NCI-H1417 (cell line): ENCODE data around the gene FUT7.
"Not testable (repeated sequence)": the region's sequence is repeated elsewhere in the genome, so short reads cannot be mapped to it uniquely, and the experiment has no call there.

ENCODE experiments used
- DNase-seq, 3 experiments: peaks; one replicate each; lab custom pipeline; 2025; lab: John Stamatoyannopoulos, UW

The FUT7 gene

DNA sequence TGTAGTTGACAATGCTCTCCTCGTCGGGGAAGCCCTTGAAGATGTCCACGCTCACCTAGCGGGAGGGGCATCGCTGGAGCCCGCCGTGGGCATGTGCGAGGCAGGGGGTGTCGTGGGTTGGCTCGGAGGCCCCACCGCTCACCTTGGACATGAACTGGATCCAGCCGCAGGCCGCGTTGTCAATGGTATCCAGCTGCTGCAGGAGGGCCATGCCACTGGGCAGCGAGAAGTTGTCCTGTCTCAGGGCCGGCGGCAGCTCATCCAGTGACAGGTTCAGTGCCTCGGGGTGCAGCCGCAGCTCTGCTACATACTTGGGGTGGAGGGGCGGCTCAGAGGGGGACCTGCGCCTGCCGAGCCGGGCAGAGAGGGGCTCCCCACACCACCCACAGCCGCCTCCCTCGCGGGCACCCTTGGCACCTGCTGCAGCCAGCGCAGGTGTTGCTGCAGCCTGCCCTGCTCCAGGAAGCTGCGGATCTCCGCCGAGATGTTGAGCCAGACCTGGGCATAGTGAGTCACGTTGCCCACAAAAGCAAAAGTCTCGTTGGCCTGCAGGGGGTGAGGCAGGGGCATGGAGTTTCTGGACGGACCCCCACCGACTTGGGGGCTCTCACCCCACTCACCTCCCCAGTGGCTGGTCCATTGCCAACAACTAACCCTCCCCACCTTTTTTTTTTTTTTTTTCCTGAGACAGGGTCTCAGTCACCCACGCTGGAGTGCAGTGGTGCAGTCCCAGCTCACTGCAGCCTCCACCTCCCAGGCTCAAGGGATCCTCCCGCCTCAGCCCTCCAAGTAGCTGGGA, 12.9 kb downstream of the FUT7 start:
- no peak for DNase-seq

DNA sequence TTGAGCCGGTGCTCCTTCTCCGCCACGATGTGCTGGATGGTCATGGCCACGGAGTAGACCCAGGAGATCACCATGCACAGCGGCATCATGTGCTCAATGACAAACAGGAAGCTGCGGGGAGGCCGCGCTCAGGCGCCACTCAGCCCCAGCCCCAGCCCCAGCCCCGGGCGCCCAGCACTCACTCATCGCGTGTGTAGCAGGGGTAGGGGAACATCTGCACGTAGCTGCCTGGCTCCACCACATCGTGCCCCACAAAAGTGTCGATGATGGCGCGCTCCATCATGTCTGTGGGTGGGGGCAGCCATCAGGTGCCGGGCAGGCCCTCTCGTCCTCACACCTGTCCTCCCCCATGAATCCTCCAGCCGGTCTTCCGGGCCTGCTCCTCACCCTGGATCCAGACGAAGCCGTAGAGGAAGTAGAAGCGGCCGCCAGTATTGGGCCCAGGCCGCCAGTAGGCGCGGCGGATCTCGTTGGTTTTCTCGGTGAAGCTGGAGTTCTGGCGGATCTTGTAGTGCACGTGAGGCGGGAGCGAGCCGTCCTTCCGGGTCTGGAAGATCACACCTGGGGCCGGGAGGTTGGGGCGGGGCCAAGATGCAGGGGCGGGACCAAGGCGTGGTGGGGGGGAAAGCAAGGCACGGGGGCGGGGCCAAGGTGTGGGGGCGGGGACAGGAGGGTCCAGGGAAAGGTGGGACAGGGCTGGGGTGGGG, 13.9 kb downstream of the FUT7 start:
- no peak for DNase-seq

DNA sequence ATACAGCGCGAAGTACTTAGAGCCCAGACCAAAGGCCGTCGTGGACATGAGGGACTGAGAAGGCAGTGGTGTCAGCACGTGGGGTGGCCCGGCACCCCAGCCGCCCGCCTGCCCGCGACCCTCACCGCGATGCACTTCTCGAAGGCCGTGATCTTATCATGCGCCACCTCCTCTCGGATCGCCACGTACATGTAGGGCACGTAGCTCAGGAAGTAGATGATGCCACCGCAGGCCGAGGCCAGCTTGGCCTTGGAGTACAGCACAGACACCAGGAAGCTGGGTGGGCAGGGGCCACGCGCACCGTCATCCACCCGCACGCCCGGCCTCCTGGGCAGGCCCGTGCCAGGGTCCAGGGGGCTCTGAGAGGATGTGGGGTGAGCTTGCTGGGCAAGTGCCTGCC, 14.8 kb downstream of the FUT7 start:
- no peak for DNase-seq

DNA sequence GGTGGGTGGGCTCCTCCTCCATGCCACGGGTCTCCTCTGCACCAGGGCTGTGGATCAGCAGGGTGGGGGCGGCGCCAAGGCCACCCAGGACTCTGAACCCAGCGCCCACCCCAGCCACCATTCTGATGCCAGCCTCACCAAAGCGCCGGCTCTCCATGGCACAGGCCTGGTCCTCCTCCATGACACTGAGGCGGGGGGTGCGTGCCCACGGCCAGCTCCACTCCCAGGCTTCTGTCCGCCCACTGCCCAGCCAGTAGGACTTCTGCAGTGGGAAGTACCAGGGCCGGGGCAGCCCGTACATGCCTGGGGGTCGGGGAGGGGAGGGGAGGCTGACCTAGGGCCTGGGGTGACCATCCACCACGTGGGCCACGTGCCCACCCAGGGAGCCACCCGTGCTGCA, 15.5 kb downstream of the FUT7 start:
- no peak for DNase-seq

DNA sequence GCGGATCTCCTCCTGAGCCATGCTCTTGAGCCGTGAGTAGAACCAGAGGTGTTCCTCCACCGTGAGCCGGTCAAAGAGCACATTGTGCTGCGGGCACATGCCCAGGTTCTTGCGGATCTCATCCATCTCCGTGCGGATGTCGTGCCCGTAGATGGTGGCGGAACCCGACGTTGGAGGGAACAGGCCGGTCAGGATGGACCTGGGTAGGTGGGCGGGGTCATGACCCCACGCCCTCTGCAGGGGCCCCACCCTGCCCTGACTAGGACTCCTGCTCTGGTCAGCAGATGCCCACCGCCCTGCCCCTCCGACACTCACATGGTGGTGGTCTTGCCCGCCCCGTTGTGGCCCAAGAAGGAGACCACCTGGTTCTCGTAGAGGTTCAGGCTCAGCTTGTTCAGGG, 15.9 kb downstream of the FUT7 start:
- no peak for DNase-seq

DNA sequence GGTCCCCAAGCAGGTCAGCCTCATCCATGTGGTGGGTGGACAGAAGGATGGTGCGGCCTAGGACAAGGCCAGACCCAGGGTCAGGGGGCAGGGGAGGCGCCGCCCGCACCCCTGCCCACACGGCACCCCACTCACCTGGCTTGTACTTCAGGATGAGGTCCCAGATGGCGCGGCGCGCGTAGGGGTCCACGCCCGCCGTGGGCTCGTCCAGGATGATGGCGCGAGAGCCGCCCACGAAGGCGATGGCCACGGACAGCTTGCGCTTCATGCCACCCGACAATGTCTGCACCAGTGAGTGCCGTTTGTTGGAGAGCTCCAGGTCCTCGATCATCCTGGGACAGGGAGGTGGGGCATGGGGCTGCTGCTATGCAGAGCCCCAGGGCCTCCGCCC, 16.4 kb downstream of the FUT7 start:
- DNase-seq = no peak

DNA sequence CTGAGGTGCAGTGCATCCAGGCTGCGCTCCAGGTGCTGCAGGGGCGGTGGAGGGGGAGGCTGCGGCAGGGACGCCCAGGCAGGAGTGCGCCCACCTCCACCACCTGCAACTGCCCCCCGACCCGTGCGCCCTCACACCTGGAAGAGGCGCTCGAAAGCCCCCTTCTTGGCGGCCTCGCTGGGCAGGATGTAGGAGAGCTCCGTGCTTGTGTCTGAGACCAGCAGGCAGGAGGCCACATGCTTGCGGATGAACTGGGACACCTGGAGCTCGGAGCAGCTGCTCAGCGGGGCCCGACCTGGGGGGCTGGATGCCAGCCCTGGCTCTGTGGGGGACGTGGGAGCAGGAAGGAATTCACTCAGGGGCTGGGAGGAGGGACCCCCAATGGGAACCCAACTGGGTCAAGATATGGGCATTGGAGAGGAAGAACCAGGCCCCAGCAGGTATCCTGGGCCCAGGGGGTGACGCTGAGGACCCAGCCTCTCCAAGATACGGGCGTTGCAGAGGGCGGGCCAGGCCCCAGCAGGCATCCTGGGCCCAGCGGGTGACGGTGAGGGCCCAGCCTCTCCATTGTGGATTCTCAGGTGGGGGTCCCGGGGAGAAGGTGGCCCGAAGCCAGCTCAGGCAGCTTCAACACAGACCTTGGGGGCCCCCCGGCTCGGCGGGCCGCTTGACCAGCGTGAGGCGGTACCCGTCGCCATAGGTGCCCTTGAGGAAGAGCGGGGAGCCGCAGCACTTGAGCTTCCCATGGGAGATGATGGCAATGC, 16.9 kb downstream of the FUT7 start:
- DNase-seq = no peak

DNA sequence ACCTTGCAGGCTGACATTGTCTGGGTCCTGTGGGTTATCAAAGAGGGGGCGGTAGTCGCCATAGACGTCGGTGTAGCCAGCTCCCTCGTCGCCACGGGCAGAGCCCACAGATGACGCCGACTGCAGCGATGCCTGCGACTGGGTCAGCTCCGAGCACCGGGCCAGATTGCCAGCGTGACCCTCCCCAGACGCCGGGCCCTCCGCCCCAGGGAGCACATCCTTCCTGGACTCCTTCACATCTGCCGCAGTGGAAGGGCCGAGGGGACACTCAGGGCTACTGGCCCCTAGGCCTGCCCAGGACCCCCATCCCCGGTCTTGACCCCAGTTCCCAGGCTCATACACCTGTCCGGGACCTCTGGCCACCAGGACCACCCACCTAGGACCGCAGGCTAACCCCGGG, 17.7 kb downstream of the FUT7 start:
- no peak for DNase-seq

DNA sequence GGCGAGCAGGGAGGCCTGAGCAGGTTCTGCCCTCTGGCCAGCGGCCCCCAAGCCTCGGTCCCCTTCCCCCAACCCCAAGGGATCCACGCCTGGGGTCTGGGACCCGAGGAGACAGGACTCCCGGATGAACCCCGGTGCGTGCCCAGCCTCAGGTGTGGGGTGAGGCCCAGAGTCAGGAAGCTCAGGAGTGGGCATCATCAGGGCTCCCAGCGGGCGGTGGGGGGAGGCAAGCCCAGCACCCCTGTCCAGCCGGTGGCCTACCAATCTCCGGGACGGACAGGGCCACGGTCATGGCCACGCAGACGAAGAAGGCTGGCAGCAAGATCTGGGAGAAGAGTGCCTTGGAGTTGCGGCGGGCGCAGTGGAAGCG, 18.3 kb downstream of the FUT7 start:
- no peak for DNase-seq

DNA sequence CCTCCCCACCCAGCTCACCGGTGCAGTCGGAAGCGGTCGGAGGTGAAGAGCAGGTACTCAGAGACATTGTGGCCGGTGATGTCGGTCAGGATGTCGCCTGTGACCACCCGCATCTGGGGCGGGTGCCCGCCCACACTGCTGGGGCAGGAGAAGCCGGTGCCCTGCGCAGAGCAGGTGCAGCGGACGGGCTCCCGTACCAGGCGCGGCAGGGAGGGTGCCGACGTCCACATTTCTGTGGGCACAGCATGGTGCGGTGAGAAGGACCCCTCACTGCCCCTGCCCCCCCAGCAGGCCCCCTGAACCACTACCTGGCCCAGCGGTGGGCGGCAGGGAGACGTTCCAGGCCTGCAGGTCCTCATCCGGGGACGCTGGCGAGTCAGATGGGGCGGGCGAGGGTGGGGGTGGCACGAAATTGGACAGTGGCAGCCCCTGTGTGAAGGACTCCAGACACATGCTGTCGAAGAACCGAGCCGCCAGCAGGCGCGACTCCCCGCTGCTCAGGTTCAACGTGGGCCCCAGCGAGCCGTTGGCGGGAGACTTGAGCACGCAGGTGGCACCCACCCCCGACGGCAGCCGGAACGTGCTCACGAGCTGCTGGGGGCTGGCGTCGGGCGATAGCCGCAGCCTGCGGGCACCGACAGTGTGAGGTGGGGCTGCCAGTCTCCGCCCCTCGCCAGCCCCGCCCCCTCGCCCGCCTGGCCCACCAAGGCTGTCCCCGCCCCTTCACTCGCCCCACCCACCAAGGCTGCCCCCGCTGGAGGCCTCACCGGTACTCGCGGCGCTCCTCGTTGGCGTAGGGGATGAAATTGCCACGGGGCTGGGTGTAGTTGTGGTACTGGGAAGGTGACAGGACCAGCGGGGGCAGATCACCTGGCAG, 19.0 kb downstream of the FUT7 start:
- DNase-seq = no peak

DNA sequence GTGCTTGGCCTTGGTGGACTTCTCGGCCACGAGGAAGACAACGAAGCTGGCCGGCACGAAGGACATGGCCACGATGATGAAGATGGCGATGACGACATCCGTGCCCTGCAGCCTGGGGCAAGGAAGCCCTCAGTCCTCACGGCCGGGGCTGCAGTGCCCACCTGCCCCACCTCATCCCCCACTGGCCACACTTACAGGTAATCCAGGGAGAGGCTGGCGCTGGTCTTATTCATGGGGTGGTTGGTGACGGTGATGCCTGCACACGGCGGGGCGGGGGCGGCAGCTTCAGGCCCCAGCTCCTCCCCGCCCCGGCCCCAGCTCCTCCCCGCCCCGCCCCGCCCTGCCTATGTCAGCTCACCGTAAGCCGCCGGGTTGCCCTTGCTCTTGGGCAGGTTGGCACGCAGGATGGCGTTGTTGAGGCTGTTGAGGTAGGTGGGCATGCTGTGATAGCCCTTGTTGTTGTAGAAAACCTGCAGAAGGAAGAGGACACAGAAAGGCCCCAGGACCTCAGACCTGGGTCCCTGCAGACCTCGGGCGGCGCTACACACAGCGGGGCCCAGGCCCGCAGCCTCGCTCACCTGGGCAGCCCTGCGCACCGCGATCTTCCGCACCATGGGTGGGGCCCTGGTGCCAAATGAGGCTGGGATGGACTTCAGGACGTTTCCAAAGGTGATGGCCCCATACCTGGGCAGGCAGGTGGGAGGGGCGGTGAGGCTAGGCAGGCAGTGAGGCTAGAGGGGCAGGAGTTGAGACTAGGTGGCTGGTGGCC, 19.8 kb downstream of the FUT7 start:
- no peak for DNase-seq

DNA sequence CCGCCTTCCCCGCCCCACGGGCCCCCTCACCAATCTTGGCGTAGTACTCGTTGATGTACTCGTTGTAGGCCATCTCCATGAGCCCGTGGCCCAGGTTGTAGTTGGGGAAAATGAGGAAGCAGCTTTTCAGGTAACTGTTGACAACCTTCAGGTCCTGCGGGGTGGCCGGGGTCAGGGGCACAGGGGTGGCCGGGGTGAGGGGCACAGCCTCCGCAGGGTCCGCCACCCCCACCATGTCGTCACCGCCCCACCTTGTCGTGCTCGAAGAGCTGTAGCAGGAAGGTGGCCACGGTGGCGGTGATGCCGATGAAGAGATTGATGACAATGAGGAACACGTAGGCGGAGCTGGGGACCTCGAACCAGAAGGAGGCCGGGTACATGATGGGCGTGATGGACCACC, 20.7 kb downstream of the FUT7 start:
- DNase-seq = no peak

DNA sequence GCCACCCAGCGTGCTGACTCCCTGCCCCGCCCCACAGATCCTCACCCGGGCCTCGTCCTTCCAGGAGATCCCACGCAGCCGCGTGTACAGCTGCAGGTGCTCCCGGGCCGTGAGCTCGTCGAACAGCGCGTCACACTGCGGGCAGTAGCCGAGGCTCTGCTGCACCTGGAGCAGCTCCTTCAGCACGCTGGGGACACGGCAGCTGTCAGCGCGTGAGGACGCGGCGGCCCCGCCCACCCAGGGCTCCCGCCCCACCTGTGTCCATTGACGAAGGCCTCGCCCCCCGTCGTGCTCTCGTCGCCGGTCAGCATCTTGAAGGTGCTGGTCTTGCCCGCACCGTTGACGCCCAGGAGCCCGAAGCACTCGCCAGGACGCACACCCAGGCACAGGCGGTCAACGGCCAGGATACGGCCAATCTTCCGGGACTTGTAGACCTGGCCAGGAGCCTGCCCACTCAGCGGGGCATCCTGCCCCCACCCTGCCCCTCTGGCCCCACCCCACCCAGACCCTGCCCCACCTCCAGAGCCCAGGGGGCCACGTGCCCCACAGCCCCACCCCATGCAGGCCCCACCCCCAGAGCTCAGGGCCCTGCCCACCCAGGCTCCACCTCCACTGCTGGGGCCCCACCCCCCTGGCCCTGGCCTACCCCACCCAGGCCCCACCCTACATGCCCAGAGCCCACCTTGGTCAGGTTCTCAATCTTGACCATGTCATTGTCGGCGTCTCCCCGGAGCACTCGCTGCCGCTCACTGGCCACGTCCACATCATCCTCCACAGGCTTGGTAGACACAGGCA, 21.8 kb downstream of the FUT7 start:
- peak; percentile 40 to 88 (median 76) for DNase-seq

DNA sequence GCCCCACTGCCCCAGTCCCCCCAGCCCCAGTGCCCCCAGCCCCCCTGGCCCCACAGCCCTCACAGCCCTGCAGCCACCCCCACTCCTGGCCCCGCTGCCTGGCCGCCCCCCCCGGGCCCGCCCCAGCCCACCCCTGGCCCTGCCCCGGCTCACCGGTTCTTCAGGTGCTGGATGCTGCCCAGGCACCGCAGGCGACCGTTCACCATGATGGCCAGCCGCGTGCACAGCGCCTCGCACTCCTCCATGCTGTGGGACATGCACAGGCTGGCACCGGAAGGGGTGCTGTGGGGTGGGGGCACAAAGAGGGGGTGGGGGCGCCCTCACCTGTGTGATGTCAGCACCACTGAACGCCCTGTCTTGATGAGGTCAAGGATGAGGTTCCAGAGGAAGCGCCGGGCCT, 22.7 kb downstream of the FUT7 start:
- DNase-seq = no peak

DNA sequence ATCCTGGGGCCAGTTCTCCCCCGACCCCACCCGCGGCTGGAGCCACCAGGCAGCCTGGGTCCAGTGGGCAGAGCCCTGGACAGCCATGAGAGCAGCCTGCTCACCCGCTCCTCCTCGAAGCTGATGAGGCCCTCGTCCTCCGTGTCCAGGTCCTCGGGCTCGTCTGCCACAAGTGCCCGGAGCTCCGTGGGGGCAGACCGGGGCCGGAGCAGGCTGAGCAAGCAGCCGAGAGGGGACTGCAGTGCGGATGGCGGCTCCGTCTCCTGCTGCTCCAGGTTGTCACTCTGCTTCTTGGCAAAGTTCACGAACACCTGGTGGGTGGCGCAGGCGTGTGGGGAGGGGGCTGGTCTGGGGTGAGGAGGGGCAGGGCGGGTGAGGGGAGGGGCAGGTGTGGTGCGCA, 23.6 kb downstream of the FUT7 start:
- no peak for DNase-seq

DNA sequence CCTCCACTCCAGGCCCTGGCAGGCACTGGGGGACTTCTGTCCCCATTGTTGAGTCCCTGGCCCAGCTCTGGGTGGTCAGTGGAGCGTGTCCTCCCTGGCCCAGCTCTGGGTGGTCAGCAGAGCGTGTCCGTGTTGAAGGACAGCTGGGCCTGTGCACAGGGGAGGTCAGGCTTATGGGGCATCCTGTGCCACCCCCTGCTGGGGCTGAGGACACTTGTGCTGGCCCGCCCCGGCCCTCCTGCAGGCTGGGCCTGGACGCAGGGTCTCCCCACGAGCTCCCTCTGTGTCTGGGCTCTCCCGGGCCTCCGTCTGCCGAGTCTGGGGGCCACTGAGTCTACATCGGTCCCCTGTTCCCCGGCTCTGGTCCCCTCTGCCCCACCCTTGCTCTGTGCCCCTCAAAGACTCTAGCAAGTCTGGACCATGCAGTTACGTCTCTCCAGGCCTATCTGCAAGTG, 24.0 kb downstream of the FUT7 start:
- DNase-seq = no peak

DNA sequence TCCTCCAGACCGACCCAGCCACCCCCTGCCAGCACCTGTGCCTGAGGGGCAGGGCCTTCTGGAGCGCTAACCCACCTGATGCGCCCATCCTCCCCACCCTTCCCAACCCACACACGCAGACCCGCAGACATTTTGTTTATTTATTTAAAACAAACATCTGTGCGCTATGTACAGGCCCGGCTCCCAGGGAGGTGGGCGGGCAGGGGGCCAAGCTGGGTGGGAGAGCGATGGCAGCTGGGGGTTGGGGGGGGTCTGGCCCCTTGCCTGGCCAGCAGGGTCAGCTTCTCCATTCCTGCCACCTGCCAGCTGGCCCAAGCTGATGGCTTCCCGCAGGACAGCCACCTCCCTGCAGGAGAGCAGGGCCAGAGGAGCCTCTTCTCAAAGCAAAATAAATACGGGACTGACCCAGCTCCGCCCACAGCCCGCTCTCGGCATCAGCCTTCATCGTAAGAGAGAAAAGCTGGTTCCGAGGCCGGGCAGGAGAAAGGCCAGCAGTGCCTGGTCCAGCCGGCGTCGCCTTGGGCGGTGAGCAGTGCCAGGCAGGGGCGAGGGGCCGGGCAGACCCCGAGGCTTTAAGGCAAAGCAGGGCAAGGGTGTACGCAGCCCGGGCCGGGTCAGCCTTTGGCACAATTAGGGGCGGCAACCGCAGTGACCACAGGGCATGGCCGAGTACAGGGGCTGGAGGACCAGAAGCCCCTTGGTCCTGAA, 24.6 kb downstream of the FUT7 start:
- peak in 2 of 3 experiments; percentile 37 to 45 for DNase-seq

DNA sequence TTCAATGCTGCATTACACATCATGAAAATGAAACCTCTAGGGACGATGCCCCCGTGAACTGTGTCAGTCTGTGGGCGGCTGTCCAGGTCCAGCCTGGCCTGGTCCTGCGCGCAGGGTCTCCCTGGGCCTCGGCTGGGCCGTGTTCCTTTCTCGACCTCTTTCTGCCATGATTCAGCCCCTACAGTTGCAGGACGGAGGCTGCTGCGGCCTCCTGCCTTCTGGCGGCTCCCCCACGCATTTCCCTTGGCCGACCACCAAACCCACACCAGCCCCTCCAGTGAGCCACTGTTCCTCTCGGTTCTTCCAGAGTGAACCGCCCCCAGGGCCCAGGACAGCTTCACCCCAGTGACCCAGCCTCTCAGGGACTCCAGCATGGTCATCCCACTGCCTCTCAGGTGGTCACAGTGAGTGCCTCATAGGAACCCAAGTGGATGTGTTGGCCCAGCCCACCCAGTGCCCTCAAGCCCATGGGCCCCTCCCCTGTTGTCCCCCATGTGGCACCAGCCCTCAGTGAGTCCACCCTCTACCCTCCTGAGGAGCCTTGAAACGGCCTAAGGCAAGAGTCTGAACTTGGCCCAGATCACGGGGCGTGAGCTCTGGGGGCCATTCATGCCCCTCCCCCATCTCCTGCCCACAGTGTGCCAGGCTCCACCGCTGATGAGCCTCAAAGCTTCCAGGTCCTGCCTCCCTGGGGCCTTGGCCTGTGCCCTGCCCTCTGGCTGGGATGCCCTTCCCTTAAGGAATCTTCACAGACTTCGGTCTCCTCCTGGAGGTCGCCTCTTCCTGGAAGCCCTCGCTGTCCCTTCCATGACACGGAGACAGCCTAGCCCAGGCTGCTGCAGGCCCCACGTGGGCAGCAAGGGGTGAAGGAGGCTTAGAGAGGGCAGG, 25.5 kb downstream of the FUT7 start:
- no peak for DNase-seq

DNA sequence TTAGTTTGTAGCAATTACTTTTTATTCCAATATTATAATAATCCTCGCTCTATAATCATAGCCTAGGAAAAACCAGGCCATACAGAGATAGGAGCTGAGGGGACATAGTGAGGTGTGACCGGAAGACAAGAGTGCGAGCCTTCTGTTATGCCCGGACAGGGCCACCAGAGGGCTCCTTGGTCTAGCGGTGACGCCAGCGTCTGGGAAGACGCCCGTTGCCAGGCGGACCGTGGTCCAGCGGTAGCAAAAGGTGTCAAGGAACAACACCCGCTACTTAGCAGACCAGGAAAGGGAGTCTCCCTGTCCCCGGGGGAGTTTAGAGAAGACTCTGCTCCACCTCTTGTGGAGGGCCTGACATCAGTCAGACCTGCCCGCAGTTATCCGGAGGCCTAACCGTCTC, 27.6 kb downstream of the FUT7 start:
- not testable (repeated sequence) for DNase-seq
